Activated T-helper 1 cell treated with anti-CD3 and anti-CD28 coated beads, Interleukin-2, amount 50 U/mL, for 16 hours (primary cell): ENCODE measurements around the gene SLC15A1.
"Not testable (repeated sequence)": the region's sequence is repeated elsewhere in the genome, so short reads cannot be mapped to it uniquely, and the experiment has no call there.

ENCODE experiments used
- DNase-seq, 2 donors: peaks; one replicate each; pipeline ENCODE4 v3.0.0-alpha.2; 2020; ENCODE audit warnings: low read depth in 1 of 2, low spot score in 1 of 2

The SLC15A1 gene

GRCh38 chr13:98664047-98664446 is 88.4 kb downstream of the SLC15A1 start:
- DNase-seq = peak in 1 of 2 donors; percentile 50

DNA sequence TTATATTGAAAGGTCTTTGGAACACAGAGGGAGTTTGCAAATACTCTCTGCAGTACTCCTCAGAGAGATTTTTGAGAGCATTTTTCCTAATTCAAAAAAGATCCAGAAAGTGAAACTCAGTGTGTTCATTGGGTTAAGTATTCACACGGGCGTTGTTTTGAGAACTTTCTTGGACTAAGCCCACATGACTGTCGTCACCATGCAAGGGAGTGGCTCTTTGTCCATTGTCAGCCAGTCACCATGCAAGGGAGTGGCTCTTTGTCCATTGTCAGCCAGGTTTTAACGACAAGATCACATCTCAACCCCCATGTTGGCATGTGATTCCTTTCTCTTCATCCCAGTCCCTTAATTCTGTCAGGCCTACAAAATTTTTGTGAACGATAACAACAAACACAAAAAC is 94.3 kb downstream of the SLC15A1 start:
- DNase-seq = no peak

GRCh38 chr13:98657506-98658085 is 94.9 kb downstream of the SLC15A1 start:
- no peak for DNase-seq

- no peak for DNase-seq
Measured at GRCh38 chr13:98656223-98656622, 96.2 kb downstream of the SLC15A1 start.

- DNase-seq = peak; percentile 43 to 50
Measured at GRCh38 chr13:98653463-98653985, 98.9 kb downstream of the SLC15A1 start.

DNA sequence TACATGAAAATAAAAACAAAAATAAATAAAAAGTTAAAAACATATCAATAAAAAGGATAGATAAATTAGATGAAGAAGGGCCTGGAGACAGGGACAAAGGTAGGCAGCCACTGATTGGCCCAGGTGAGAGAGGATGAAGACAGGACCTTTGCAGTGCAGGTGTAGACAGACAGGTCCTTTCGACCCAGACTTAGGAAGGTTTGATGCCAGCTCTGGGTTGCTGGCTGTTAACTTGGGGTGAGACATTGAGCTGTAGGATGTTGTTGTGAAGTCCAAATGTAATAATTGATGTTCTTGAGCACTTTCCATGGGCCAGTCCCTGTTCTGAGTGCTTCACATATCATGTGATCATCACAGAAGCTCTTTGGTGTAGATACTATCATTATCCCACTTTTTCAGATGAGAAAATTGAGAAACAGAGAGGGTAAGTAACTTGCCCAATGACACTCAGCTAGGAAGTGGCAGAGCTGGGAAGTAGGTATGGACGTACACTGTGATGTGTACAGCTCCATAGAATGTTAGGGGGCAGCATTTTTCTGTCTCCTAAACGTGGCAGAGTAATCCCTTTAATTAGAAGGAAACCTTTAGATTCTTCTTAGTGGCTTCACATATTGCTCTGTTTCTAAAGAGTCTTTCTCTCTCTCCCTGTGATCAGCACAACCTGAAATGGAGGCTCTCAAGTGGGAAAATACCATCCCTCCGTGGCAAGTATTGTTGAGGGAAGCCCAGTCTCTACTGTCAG is 99.6 kb downstream of the SLC15A1 start:
- no peak for DNase-seq

GRCh38 chr13:98652276-98652675 is 100.2 kb downstream of the SLC15A1 start:
- DNase-seq = no peak

- no peak for DNase-seq
Measured at GRCh38 chr13:98651744-98652143, 100.7 kb downstream of the SLC15A1 start.

DNA sequence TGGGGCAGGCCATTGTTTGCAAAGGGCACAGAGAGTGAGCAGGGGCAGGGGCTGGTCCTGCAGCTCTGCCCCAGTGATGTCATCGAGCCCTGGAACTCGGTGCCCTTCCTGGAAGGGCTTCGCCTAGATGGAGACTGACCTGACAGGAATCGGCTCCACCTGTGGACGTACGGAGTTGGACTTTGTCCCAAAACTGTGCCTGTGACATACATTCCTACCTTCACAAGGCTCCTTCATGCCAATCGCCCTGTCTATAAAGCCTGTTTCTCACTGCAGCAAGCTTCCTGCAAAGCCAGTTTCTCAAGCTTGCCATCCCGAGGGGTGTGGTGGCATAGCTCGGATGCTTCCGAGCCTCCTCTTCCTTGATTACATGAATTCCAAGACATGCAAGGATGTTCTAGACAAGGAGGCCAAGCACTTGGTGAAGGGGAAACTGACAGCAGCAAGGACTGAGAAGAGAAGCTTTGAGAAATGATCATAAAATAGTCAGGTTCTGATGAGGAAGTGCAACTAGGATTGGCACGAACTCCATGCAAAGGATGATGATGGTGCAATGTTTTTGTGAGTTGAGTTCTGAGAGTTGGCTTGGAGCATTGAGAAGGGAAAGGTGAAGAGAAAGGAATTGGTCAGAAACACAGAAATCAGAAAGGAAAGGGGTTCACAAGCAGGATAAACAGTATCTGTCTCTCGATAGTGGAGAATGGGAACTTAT is 101.9 kb downstream of the SLC15A1 start:
- DNase-seq = no peak

GRCh38 chr13:98649861-98650260 is 102.6 kb downstream of the SLC15A1 start:
- no peak for DNase-seq

- DNase-seq = no peak
Measured at GRCh38 chr13:98648686-98649085, 103.8 kb downstream of the SLC15A1 start.

DNA sequence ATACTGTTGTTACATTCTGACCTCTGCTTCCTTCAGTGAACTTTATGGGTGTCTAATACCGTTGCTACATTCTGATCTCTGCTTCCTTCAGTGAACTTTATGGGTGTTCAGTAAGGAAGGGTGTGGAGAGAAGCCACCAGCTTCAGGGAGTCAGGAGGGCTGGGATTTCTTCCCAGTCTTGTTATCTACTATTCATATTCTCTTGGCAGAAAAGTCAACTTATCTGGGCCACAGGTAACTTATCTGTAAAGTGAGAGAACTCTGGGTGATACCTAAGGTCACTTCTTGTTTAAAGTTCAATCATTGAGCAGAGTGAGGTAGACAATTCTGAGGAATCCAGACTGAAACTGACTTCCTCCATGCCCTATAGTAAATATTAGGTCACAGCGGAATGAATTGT is 104.3 kb downstream of the SLC15A1 start:
- DNase-seq = no peak

- DNase-seq = no peak
Measured at GRCh38 chr13:98647121-98647520, 105.4 kb downstream of the SLC15A1 start.

DNA sequence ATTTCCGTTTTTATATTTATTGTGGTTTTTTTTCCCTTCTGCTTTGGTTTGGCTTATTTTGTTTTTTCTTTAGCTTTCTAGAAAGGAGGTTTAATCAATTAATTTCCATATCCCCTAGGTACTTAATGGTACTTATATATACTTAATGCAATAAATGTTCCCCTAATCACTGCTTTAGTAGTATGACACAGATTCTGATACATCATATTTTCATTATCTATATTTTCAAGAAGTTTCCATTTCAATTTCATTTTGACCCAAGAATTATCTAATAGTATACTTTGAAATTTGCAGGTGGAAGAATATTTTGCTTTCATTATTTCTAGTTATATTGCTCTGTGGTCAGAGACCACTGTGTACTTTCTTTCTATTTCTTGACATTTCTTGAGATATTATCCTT is 109.0 kb downstream of the SLC15A1 start:
- no peak for DNase-seq

- DNase-seq = no peak
Measured at GRCh38 chr13:98641075-98641474, 111.4 kb downstream of the SLC15A1 start.

DNA sequence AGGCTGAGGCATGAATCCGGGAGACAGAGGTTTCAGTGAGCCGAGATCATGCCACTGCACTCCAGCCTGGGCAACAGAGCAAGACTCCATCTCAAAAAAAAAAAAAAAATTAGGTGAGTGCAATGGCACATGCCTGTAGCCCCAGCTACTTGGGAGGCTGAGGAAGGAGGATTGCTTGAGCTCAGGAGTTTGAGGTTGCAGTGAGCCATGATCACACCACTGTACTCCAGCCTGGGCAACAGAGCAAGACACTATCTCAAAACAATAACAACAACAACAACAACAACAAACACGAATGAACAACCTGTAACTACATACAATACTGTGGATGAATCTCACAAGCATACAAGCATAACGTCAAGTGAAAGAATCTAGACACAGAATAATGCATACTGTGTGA is 112.7 kb downstream of the SLC15A1 start:
- DNase-seq = not testable (repeated sequence)

DNA sequence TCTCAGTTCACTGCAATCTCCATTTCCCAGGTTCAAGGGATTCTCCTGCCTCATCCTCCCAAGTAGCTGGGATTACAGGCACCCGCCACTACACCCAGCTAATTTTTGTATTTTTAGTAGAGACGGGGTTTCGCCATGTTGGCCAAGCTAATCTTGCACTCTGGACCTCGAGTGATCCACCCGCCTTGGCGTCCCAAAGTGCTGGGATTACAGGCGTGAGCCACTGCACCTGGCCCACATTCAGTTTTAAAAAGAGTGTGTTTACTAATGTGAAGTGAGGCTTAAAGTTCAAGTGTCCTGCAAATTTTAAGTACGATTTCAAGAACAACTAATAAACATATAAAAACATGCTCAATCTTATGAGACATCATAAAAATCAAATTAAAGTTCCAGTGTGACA is 114.1 kb downstream of the SLC15A1 start:
- DNase-seq = not testable (repeated sequence)
